Measurements from ENCODE around the gene IFI30.
"Not testable (repeated sequence)": the region's sequence is repeated elsewhere in the genome, so short reads cannot be mapped to it uniquely, and the experiment has no call there.

IFI30 gene

GRCh38 chr19:18203863-18204393, 30.3 kb downstream of the IFI30 start, which contains the start of gene RAB3A:
RAB3A (minus strand) TSS chr19:18204042; CDS start chr19:18202740, 1,302 bp downstream.
- DNase-seq: peak; percentile 100

GRCh38 chr19:18204394-18205199, 31.0 kb downstream of the IFI30 start:
- DNase-seq: no peak

GRCh38 chr19:18205200-18205892, 31.7 kb downstream of the IFI30 start:
- peak; percentile 58 for DNase-seq

- no peak for DNase-seq
Measured at GRCh38 chr19:18206018-18206417, 32.4 kb downstream of the IFI30 start.

- DNase-seq: peak; percentile 56
Measured at GRCh38 chr19:18208098-18208951, 34.7 kb downstream of the IFI30 start.

- not testable (repeated sequence) for DNase-seq
Measured at GRCh38 chr19:18209912-18210311, 36.3 kb downstream of the IFI30 start.

GRCh38 chr19:18211683-18212082, 38.1 kb downstream of the IFI30 start:
- DNase-seq: no peak

GRCh38 chr19:18214779-18215433, 41.3 kb downstream of the IFI30 start:
- peak; percentile 24 for DNase-seq

GRCh38 chr19:18216789-18217188, 43.2 kb downstream of the IFI30 start:
- DNase-seq: no peak

GRCh38 chr19:18218159-18218558, 44.5 kb downstream of the IFI30 start:
- no peak for DNase-seq

- DNase-seq: no peak
Measured at GRCh38 chr19:18218600-18218999, 45.0 kb downstream of the IFI30 start.

GRCh38 chr19:18219911-18220631, 46.5 kb downstream of the IFI30 start:
- no peak for DNase-seq

GRCh38 chr19:18220632-18221275, 47.1 kb downstream of the IFI30 start:
- DNase-seq: no peak

- DNase-seq: no peak
Measured at GRCh38 chr19:18221815-18222725, 48.5 kb downstream of the IFI30 start.

GRCh38 chr19:18223860-18224524, 50.4 kb downstream of the IFI30 start:
- peak; percentile 34 for DNase-seq

- DNase-seq: peak; percentile 99
Measured at GRCh38 chr19:18224525-18225354, 51.1 kb downstream of the IFI30 start.

GRCh38 chr19:18225355-18225701, 51.7 kb downstream of the IFI30 start:
- no peak for DNase-seq

- no peak for DNase-seq
Measured at GRCh38 chr19:18225702-18226468, 52.3 kb downstream of the IFI30 start, which contains the start of gene PDE4C. PDE4C (minus strand) TSS chr19:18226438; CDS start chr19:18226415, 23 bp downstream.
